K562 (cell line): Measurements from ENCODE around the gene VSTM5. TPM values are rescaled to one million over a fixed set of nuclear protein-coding genes. Genes with fewer than 3 reads are reported as not detected.

Source experiments
- ARID1B ChIP-seq: fragments of 450-650 bp; IDR thresholded peaks from 2 replicates; pipeline ENCODE4 v1.6.1; 2016; ENCODE audit warnings: antibody characterized with exemption, mild to moderate bottlenecking, inconsistent platforms
- BDP1 ChIP-seq: IDR thresholded peaks from 3 replicates; pipeline ENCODE4 v1.6.1; 2011; ENCODE audit not compliant: insufficient read length, insufficient read depth
- CHD1 ChIP-seq: fragments of 200-600 bp; sonication (generic); IDR thresholded peaks from one replicate; pipeline ENCODE4 v1.6.1; 2012; ENCODE audit warnings: mild to moderate bottlenecking, moderate library complexity, low read length, inconsistent platforms
- CSDE1 ChIP-seq, 2 experiments: fragments of 450-650 bp; IDR thresholded peaks; 2 replicates each; pipeline ENCODE4 v1.6.1; 2016; ENCODE audit warnings: mild to moderate bottlenecking in 1 of 2
- FOXJ3 ChIP-seq: sonication (generic); formaldehyde crosslinking; IDR thresholded peaks from 2 replicates; pipeline ENCODE4 v1.4.0; 2020; ENCODE audit warnings: mild to moderate bottlenecking, missing genetic modification reagents
- GABPB2 ChIP-seq: fragments of 250-450 bp; sonication (Bioruptor Pico); conservative IDR thresholded peaks from 2 replicates; pipeline ENCODE4 v1.5.1; 2021; ENCODE audit warnings: mild to moderate bottlenecking
- HNRNPK ChIP-seq: fragments of 200-400 bp; formaldehyde crosslinking; IDR thresholded peaks from one replicate; pipeline ENCODE4 v1.6.1; 2018; ENCODE audit warnings: mild to moderate bottlenecking, low read depth, low read length; ENCODE audit not compliant: poor library complexity, severe bottlenecking
- HNRNPLL ChIP-seq: fragments of 200-400 bp; formaldehyde crosslinking; IDR thresholded peaks from 2 replicates; pipeline ENCODE4 v1.6.1; 2017; ENCODE audit warnings: low read length, low read depth, mild to moderate bottlenecking; ENCODE audit not compliant: poor library complexity, severe bottlenecking
- LCOR ChIP-seq: sonication (generic); formaldehyde crosslinking; IDR thresholded peaks from 2 replicates; pipeline ENCODE4 v1.8.0; 2022; ENCODE audit warnings: mild to moderate bottlenecking, missing genetic modification reagents
- MED1 ChIP-seq: sonication (generic); formaldehyde crosslinking; IDR thresholded peaks from 2 replicates; pipeline ENCODE4 v1.8.1; 2023; ENCODE audit warnings: missing genetic modification reagents, borderline replicate concordance
- NFXL1 ChIP-seq: fragments of 450-650 bp; formaldehyde crosslinking; IDR thresholded peaks from 2 replicates; pipeline ENCODE4 v1.4.0; 2021; ENCODE audit warnings: mild to moderate bottlenecking
- PCBP1 ChIP-seq: fragments of 200-400 bp; formaldehyde crosslinking; IDR thresholded peaks from 2 replicates; pipeline ENCODE4 v1.6.1; 2018; ENCODE audit warnings: mild to moderate bottlenecking, low read depth, low read length; ENCODE audit not compliant: poor library complexity, severe bottlenecking
- PHF8 ChIP-seq: fragments of 200-600 bp; sonication (generic); IDR thresholded peaks from 2 replicates; pipeline ENCODE4 v1.6.1; 2012; ENCODE audit warnings: mixed run types, mild to moderate bottlenecking, inconsistent platforms, low read length, moderate library complexity, borderline replicate concordance
- POLR2H ChIP-seq: IDR thresholded peaks from 2 replicates; pipeline ENCODE4 v1.6.1; 2016; ENCODE audit warnings: missing genetic modification characterization, low read depth, mild to moderate bottlenecking, control low read depth, missing compliant biosample characterization, moderate library complexity
- RBFOX2 ChIP-seq: fragments of 200-400 bp; formaldehyde crosslinking; IDR thresholded peaks from 2 replicates; pipeline ENCODE4 v1.6.1; 2017; ENCODE audit warnings: low read depth, mild to moderate bottlenecking, low read length, moderate library complexity
- RBM22 ChIP-seq: fragments of 200-400 bp; formaldehyde crosslinking; IDR thresholded peaks from 2 replicates; pipeline ENCODE4 v1.6.1; 2018; ENCODE audit warnings: low read length, low read depth; ENCODE audit not compliant: poor library complexity, severe bottlenecking
- SPI1 ChIP-seq: IDR thresholded peaks from 2 replicates; pipeline ENCODE4 v1.6.1; 2011; ENCODE audit warnings: low read depth, low read length, control low read depth, borderline replicate concordance
- SRSF1 ChIP-seq: fragments of 200-400 bp; formaldehyde crosslinking; IDR thresholded peaks from 2 replicates; pipeline ENCODE4 v1.6.1; 2017; ENCODE audit warnings: mild to moderate bottlenecking, low read depth, low read length, moderate library complexity
- XRCC4 ChIP-seq: IDR thresholded peaks from one replicate; pipeline ENCODE4 v1.6.1; 2011; ENCODE audit not compliant: insufficient read depth, insufficient read length; ENCODE audit errors: extremely low read depth
- YY1 ChIP-seq, 3 experiments: IDR thresholded peaks; 2 replicates each; pipeline ENCODE4 v1.6.1; 2011; ENCODE audit warnings: low read length in 2 of 3, mild to moderate bottlenecking in 2 of 3, moderate library complexity in 2 of 3, borderline replicate concordance in 1 of 3, control low read depth in 1 of 3, low read depth in 1 of 3; ENCODE audit not compliant: insufficient read depth in 3 of 3, insufficient replicate concordance in 2 of 3, control insufficient read depth in 1 of 3, insufficient read length in 1 of 3; ENCODE audit errors: extremely low read depth in 1 of 3
- ZNF354B ChIP-seq: fragments of 250-450 bp; sonication (Bioruptor Pico); IDR thresholded peaks from 2 replicates; pipeline ENCODE4 v1.4.0; 2020
- ZNF778 ChIP-seq: fragments of 450-650 bp; formaldehyde crosslinking; IDR thresholded peaks from 2 replicates; pipeline ENCODE4 v1.4.0; 2020; ENCODE audit warnings: mild to moderate bottlenecking, moderate library complexity
- polyA plus RNA-seq, 8 experiments: library from polyadenylated mRNA; depleted of rRNA in 4 of 8; stranded (reverse) in 5 of 8; unstranded in 3 of 8; fragments of >200 nt; fragmentation: Nextera tagmentation in 2 of 8; fragmentation: Illumina TruSeq in 1 of 8; extraction: Ambion mirVana in 2 of 8; extraction: Trizol in 1 of 8; gene quantifications; 2 replicates each; pipeline versions ENCODE4 v1.2.1 to v1.2.3, GENCODE V29; 2011 to 2014; ENCODE audit warnings: inconsistent platforms in 1 of 8, missing spikeins in 1 of 8
- total RNA-seq, 7 experiments: library from RNA; depleted of rRNA in 6 of 7; stranded (reverse); fragments of >200 nt in 6 of 7; fragmentation: Illumina TruSeq in 2 of 7; extraction: Trizol in 2 of 7; gene quantifications; 2 replicates each; pipeline versions ENCODE4 v1.2.1 to v1.2.3, GENCODE V29; 2011 to 2021; ENCODE audit warnings: low replicate concordance in 1 of 7
- TF ChIP-seq, protein P1 (sequence below): IDR thresholded peaks from 2 replicates; pipeline ENCODE4 v1.6.1; 2011; ENCODE audit not compliant: insufficient read length; ENCODE audit errors: extremely low read depth
- TF ChIP-seq, protein P2 (sequence below): IDR thresholded peaks from 2 replicates; pipeline ENCODE4 v1.6.1; 2014; ENCODE audit warnings: antibody characterized with exemption
- TF ChIP-seq, protein P3 (sequence below): sonication (generic); formaldehyde crosslinking; IDR thresholded peaks from 2 replicates; pipeline ENCODE4 v1.8.1; 2022; ENCODE audit warnings: missing genetic modification reagents

Gene VSTM5
- total and polyA plus RNA-seq, 9 of the 15 experiments (the other 6 are each of a cell fraction or from before 2014, with no cell fraction given): 0.01 TPM; not detected in 8

DNA sequence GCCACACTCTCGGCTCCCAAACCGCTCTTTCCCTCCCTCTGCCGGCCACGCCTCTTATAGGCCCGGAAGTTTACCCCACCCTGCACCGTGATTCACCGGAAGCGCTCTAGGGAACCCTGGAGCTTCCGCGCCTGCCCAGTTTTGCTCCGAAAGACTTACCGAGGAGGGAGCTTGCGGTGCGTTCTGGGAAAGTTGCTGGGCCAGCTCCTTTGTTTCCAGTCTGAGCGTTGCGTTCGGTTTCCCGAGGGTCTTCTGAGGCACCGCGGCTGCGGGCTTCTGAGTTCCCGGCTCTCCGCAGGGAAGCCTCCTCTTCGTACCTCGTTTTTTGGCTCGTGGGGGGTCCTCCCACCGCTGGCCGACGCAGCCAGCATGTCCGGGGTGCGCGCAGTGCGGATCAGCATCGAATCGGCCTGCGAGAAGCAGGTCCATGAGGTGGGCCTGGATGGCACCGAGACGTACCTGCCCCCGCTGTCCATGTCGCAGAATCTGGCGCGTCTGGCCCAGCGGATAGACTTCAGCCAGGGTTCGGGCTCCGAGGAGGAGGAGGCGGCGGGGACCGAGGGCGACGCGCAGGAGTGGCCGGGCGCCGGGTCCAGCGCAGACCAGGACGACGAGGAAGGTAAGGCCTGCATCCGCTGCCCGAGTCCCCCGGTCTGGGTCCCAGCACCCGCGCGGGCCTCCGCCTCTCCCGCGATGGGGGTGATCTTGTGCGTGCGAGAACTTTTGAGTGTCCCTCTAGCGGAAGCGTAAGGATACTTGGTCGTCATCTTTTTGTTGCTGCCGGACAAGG is 66.1 kb downstream of the VSTM5 start, which contains the start of gene MED17 (continued):
- TF ChIP-seq MED1 (CRISPR knock-in tag) (no peak), LCOR (CRISPR knock-in tag) (peak; percentile 46), RBFOX2 (peak; percentile 96), ZNF778 (no peak), SPI1 (no peak), CSDE1 (IDR thresholded peaks at IDR 0.05) (no peak), YY1 (IDR thresholded peaks at IDR 0.05; ENCODE audit: borderline replicate concordance in 1 of 3, control insufficient read depth in 1 of 3, extremely low read depth in 1 of 3, insufficient read depth in 3 of 3, insufficient read length in 1 of 3, insufficient replicate concordance in 2 of 3, low read depth in 1 of 3, low read length in 2 of 3) (peak in 2 of 3 experiments; percentile 16 to 44), BDP1 (no peak), NFXL1 (CRISPR knock-in tag) (no peak), CHD1 (peak; percentile 85), GABPB2 (no peak), ARID1B (no peak), XRCC4 (no peak), ZNF354B (CRISPR knock-in tag) (no peak), RBM22 (no peak), POLR2H (tag) (peak; percentile 91), PHF8 (peak; percentile 97; the same call in 1 of the 2 replicates), HNRNPLL (peak; percentile 67), SRSF1 (no peak), FOXJ3 (CRISPR knock-in tag) (no peak), HNRNPK (no peak), PCBP1 (no peak)
- TF ChIP-seq, protein P1, sequence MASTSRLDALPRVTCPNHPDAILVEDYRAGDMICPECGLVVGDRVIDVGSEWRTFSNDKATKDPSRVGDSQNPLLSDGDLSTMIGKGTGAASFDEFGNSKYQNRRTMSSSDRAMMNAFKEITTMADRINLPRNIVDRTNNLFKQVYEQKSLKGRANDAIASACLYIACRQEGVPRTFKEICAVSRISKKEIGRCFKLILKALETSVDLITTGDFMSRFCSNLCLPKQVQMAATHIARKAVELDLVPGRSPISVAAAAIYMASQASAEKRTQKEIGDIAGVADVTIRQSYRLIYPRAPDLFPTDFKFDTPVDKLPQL: peak; percentile 76
- TF ChIP-seq, protein P2, sequence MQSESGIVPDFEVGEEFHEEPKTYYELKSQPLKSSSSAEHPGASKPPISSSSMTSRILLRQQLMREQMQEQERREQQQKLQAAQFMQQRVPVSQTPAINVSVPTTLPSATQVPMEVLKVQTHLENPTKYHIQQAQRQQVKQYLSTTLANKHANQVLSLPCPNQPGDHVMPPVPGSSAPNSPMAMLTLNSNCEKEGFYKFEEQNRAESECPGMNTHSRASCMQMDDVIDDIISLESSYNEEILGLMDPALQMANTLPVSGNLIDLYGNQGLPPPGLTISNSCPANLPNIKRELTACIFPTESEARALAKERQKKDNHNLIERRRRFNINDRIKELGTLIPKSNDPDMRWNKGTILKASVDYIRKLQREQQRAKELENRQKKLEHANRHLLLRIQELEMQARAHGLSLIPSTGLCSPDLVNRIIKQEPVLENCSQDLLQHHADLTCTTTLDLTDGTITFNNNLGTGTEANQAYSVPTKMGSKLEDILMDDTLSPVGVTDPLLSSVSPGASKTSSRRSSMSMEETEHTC: no peak
- TF ChIP-seq, protein P3, sequence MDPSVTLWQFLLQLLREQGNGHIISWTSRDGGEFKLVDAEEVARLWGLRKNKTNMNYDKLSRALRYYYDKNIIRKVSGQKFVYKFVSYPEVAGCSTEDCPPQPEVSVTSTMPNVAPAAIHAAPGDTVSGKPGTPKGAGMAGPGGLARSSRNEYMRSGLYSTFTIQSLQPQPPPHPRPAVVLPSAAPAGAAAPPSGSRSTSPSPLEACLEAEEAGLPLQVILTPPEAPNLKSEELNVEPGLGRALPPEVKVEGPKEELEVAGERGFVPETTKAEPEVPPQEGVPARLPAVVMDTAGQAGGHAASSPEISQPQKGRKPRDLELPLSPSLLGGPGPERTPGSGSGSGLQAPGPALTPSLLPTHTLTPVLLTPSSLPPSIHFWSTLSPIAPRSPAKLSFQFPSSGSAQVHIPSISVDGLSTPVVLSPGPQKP: no peak
